H1 (cell line): ENCODE results near the gene TTC4.

Experiments
- TF ChIP-seq, protein P1 (sequence below), 3 experiments: IDR thresholded peaks; 1 replicate in 2 of 3; 2 replicates in 1 of 3; pipeline versions ENCODE4 v1.5.1 to v1.6.1; 2011; ENCODE audit warnings: low read length in 3 of 3, mild to moderate bottlenecking in 3 of 3, inconsistent platforms in 2 of 3, low read depth in 1 of 3, moderate library complexity in 1 of 3; ENCODE audit not compliant: insufficient read depth in 1 of 3; ENCODE audit errors: control extremely low read depth in 1 of 3
- TF ChIP-seq, protein P2 (sequence below): IDR thresholded peaks from 2 replicates; pipeline ENCODE4 v1.6.1; 2011; ENCODE audit warnings: low read length, improper control_type of control experiment

DNA sequence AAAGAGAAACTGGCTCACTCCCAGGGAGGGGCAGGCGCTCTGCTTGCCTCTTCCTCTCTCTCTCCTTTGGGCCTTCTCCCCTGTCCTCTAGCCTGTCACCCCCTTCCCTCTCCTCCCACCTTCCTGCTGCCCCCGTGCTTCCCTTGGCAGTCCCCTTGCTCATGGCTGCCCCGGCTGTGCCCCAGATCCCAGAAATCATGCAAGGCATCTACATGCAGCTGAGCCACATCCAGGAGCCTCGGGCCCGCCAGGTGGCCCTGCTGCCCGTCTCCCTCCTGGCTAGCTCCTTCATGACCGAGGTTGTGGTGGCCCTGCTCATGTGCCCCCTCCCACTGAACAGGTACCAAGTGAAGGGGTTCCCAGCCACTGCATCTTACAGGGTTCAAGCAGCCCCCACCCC lies 36.0 kb upstream of the TTC4 start:
- TF ChIP-seq, protein P1, sequence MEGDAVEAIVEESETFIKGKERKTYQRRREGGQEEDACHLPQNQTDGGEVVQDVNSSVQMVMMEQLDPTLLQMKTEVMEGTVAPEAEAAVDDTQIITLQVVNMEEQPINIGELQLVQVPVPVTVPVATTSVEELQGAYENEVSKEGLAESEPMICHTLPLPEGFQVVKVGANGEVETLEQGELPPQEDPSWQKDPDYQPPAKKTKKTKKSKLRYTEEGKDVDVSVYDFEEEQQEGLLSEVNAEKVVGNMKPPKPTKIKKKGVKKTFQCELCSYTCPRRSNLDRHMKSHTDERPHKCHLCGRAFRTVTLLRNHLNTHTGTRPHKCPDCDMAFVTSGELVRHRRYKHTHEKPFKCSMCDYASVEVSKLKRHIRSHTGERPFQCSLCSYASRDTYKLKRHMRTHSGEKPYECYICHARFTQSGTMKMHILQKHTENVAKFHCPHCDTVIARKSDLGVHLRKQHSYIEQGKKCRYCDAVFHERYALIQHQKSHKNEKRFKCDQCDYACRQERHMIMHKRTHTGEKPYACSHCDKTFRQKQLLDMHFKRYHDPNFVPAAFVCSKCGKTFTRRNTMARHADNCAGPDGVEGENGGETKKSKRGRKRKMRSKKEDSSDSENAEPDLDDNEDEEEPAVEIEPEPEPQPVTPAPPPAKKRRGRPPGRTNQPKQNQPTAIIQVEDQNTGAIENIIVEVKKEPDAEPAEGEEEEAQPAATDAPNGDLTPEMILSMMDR (IDR thresholded peaks at IDR 0.05; ENCODE audit: control extremely low read depth in 1 of 3, insufficient read depth in 1 of 3, low read depth in 1 of 3, low read length in 3 of 3): no peak
- TF ChIP-seq, protein P2, sequence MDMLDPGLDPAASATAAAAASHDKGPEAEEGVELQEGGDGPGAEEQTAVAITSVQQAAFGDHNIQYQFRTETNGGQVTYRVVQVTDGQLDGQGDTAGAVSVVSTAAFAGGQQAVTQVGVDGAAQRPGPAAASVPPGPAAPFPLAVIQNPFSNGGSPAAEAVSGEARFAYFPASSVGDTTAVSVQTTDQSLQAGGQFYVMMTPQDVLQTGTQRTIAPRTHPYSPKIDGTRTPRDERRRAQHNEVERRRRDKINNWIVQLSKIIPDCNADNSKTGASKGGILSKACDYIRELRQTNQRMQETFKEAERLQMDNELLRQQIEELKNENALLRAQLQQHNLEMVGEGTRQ: no peak
